Measurements from ENCODE around the gene MCM9.

The MCM9 gene

GRCh38 chr6:118889163-118889562 is 45.8 kb downstream of the MCM9 start (continued):
- TF ChIP-seq, protein P1, sequence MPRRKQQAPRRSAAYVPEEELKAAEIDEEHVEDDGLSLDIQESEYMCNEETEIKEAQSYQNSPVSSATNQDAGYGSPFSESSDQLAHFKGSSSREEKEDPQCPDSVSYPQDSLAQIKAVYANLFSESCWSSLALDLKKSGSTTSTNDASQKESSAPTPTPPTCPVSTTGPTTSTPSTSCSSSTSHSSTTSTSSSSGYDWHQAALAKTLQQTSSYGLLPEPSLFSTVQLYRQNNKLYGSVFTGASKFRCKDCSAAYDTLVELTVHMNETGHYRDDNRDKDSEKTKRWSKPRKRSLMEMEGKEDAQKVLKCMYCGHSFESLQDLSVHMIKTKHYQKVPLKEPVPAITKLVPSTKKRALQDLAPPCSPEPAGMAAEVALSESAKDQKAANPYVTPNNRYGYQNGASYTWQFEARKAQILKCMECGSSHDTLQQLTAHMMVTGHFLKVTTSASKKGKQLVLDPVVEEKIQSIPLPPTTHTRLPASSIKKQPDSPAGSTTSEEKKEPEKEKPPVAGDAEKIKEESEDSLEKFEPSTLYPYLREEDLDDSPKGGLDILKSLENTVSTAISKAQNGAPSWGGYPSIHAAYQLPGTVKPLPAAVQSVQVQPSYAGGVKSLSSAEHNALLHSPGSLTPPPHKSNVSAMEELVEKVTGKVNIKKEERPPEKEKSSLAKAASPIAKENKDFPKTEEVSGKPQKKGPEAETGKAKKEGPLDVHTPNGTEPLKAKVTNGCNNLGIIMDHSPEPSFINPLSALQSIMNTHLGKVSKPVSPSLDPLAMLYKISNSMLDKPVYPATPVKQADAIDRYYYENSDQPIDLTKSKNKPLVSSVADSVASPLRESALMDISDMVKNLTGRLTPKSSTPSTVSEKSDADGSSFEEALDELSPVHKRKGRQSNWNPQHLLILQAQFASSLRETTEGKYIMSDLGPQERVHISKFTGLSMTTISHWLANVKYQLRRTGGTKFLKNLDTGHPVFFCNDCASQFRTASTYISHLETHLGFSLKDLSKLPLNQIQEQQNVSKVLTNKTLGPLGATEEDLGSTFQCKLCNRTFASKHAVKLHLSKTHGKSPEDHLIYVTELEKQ (tag by site-specific recombination; IDR thresholded peaks at IDR 0.05; ENCODE audit: borderline replicate concordance): no peak
- no peak for TF ChIP-seq ZBTB21 (tag by site-specific recombination; IDR thresholded peaks at IDR 0.05)
- TF ChIP-seq, protein P2, sequence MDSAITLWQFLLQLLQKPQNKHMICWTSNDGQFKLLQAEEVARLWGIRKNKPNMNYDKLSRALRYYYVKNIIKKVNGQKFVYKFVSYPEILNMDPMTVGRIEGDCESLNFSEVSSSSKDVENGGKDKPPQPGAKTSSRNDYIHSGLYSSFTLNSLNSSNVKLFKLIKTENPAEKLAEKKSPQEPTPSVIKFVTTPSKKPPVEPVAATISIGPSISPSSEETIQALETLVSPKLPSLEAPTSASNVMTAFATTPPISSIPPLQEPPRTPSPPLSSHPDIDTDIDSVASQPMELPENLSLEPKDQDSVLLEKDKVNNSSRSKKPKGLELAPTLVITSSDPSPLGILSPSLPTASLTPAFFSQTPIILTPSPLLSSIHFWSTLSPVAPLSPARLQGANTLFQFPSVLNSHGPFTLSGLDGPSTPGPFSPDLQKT (IDR thresholded peaks at IDR 0.05; ENCODE audit: borderline replicate concordance, low read depth, low read length): no peak
- TF ChIP-seq TCF7L2 (IDR thresholded peaks at IDR 0.05; ENCODE audit: borderline replicate concordance, low read depth, low read length): no peak
- TF ChIP-seq ZNF324 (tag by site-specific recombination; IDR thresholded peaks at IDR 0.05): no peak

DNA sequence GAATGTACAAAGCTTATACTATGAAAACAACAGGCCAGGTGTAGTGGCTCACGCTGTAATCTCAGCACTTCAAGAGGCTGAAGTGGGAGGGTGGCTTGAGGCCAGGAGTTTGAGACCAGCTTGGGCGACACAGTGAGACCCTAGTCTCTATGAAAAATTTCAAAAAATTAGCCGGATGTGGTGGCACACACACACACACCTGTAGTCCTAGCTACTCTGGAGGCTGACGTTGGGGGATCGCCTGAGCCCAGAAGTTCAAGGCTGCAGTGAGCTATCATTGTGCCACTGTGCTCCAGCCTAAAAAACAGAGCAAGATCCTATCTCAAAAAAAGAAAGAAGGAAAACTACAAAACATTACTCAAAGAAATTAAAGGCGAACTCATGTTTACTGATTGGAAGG is 48.3 kb downstream of the MCM9 start:
- TF ChIP-seq ZNF121 (tag by site-specific recombination; IDR thresholded peaks at IDR 0.05): no peak
- ChIA-PET POLR2A (interaction anchor here (0.7 kb wide), 1 partner anchor 138 kb away, joined by 3 read pairs; no protein-coding TSS in a partner anchor), CTCF (interaction anchor here (1.0 kb wide), 1 partner anchor 10 kb away, joined by 9 read pairs; no protein-coding TSS in a partner anchor)
- Histone ChIP-seq H3K4me1 (ENCODE audit: control insufficient read depth, insufficient read depth, low read length) (no peaks in the 10 kb centered on the region), H3K36me3 (ENCODE audit: control insufficient read depth in 2 of 2, insufficient read depth in 1 of 2, low read length in 2 of 2) (no peaks in the 10 kb centered on the region), H3K27ac (ENCODE audit: extremely low read depth, low read depth, low read length) (no peak overlapping the region), H3K9me3 (ENCODE audit: control insufficient read depth, insufficient read depth, low read depth, low read length) (no peaks in the 10 kb centered on the region), H3K4me3 (ENCODE audit: low read depth, low read length) (no peak overlapping the region)

DNA sequence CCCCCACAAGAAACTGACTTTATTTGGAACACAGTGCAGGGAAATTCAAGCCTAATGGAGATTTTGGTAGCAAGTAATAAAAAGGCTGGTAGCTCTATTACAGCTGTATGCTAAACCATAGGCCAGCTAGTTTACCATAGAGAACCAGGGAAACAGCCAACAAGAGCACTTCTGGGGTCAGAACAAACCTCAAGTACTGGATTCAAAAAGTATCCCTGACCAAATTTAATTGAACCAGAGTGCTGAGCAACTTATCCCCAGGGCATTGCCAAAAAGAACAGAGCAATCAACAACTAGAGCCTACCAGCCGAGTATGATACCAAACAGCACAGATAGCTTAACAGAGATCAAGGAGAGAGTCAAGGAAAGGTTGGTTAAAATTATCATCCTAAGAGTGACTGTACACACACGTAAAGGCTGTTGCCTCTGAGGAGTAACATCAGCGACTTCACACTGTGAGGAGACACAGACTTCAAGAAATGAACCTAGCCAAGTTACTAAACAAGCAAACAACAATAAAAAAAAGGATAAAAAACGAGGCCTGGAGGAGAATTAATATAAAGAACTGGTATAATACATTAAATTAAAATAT is 52.5 kb downstream of the MCM9 start:
- H3K27ac ChIP-seq (ENCODE audit: extremely low read depth, low read depth, low read length): no peak overlapping the region
- no peaks in the 10 kb centered on the region for H3K4me1 ChIP-seq (ENCODE audit: control insufficient read depth, insufficient read depth, low read length)
- no peaks in the 10 kb centered on the region for H3K9me3 ChIP-seq (ENCODE audit: control insufficient read depth, insufficient read depth, low read depth, low read length)
- CTCF ChIA-PET: interaction anchor here (0.6 to 1.6 kb wide), 5 partner anchors 10 to 1111 kb away, joined by 3 to 7 read pairs (median 3); no protein-coding TSS in a partner anchor
- POLR2A ChIA-PET: interaction anchor here (0.6 kb wide), 1 partner anchor 100 kb away, joined by 4 read pairs; no protein-coding TSS in a partner anchor
- H3K4me3 ChIP-seq (ENCODE audit: low read depth, low read length): no peak overlapping the region
- TF ChIP-seq ZNF792 (tag by site-specific recombination; IDR thresholded peaks at IDR 0.05): no peak
- no peak for TF ChIP-seq ZNF624 (tag by site-specific recombination; IDR thresholded peaks at IDR 0.05)
- TF ChIP-seq SCRT1 (tag by site-specific recombination; IDR thresholded peaks at IDR 0.05; ENCODE audit: borderline replicate concordance): no peak
- no peak for TF ChIP-seq ZNF701 (tag by site-specific recombination; IDR thresholded peaks at IDR 0.05)
- no peak for TF ChIP-seq ZNF121 (tag by site-specific recombination; IDR thresholded peaks at IDR 0.05)
- TF ChIP-seq ZNF830 (tag by site-specific recombination; IDR thresholded peaks at IDR 0.05; ENCODE audit: low read depth): no peak
- TF ChIP-seq, protein P3, sequence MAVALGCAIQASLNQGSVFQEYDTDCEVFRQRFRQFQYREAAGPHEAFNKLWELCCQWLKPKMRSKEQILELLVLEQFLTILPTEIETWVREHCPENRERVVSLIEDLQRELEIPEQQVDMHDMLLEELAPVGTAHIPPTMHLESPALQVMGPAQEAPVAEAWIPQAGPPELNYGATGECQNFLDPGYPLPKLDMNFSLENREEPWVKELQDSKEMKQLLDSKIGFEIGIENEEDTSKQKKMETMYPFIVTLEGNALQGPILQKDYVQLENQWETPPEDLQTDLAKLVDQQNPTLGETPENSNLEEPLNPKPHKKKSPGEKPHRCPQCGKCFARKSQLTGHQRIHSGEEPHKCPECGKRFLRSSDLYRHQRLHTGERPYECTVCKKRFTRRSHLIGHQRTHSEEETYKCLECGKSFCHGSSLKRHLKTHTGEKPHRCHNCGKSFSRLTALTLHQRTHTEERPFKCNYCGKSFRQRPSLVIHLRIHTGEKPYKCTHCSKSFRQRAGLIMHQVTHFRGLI (tag by site-specific recombination; IDR thresholded peaks at IDR 0.05): no peak
- no peak for TF ChIP-seq ZNF23 (tag by site-specific recombination; IDR thresholded peaks at IDR 0.05; ENCODE audit: borderline replicate concordance)
- no peak for TF ChIP-seq ZNF654 (tag by site-specific recombination; IDR thresholded peaks at IDR 0.05; ENCODE audit: low read depth)
- TF ChIP-seq PRDM2 (tag by site-specific recombination; IDR thresholded peaks at IDR 0.05; ENCODE audit: borderline replicate concordance): no peak
- TF ChIP-seq, protein P4, sequence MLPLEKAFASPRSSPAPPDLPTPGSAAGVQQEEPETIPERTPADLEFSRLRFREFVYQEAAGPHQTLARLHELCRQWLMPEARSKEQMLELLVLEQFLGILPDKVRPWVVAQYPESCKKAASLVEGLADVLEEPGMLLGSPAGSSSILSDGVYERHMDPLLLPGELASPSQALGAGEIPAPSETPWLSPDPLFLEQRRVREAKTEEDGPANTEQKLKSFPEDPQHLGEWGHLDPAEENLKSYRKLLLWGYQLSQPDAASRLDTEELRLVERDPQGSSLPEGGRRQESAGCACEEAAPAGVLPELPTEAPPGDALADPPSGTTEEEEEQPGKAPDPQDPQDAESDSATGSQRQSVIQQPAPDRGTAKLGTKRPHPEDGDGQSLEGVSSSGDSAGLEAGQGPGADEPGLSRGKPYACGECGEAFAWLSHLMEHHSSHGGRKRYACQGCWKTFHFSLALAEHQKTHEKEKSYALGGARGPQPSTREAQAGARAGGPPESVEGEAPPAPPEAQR (tag by site-specific recombination; IDR thresholded peaks at IDR 0.05): no peak
- TF ChIP-seq ZNF175 (tag by site-specific recombination; IDR thresholded peaks at IDR 0.05): no peak
- no peaks in the 10 kb centered on the region for H3K36me3 ChIP-seq (ENCODE audit: control insufficient read depth in 2 of 2, insufficient read depth in 1 of 2, low read length in 2 of 2)
